Thyroid gland (tissue), 4 donors: ENCODE results near the gene KIF1C. TPM values are rescaled to one million over a fixed set of nuclear protein-coding genes. Genes with fewer than 3 reads are reported as not detected.

Experiments
- DNase-seq, 2 donors: peaks; one replicate each; pipeline ENCODE4 v3.0.0-alpha.2; 2019
- H3K27ac ChIP-seq, 3 donors: fragments of 200-600 bp; sonication (generic); 1 replicate in 2 of 3; 2 replicates in 1 of 3; pipeline ENCODE4 v1.5.1; 2016 to 2019; ENCODE audit warnings: mild to moderate bottlenecking in 1 of 3, moderate library complexity in 1 of 3
- H3K27me3 ChIP-seq: fragments of 200-600 bp; sonication (generic); one replicate; pipeline ENCODE4 v1.5.1; 2019
- H3K36me3 ChIP-seq, 2 donors: fragments of 200-600 bp; sonication (generic); one replicate each; pipeline ENCODE4 v1.5.1; 2016 to 2019
- H3K4me1 ChIP-seq, 2 donors: fragments of 200-600 bp; sonication (generic); one replicate each; pipeline ENCODE4 v1.5.1; 2017 to 2019
- H3K4me3 ChIP-seq, 3 donors: fragments of 200-600 bp; sonication (generic); replicated peaks in 1 of 3; 1 replicate in 2 of 3; 2 replicates in 1 of 3; pipeline ENCODE4 v1.5.1; 2016; ENCODE audit warnings: mild to moderate bottlenecking in 1 of 3
- H3K9me3 ChIP-seq: fragments of 200-600 bp; sonication (generic); one replicate; pipeline ENCODE4 v1.5.1; 2017
- CTCF ChIP-seq, 6 experiments: fragments of 200-600 bp in 3 of 6; fragments of 450-650 bp in 3 of 6; sonication (generic) in 3 of 6; IDR thresholded peaks; one replicate each; pipeline ENCODE4 v1.5.1; 2016 to 2019; ENCODE audit warnings: antibody characterized with exemption in 6 of 6, mild to moderate bottlenecking in 2 of 6, inconsistent platforms in 1 of 6, moderate library complexity in 1 of 6
- POLR2A ChIP-seq, 2 donors: fragments of 450-650 bp; IDR thresholded peaks; one replicate each; pipeline ENCODE4 v1.6.1; 2017; ENCODE audit warnings: antibody characterized with exemption in 2 of 2, mild to moderate bottlenecking in 2 of 2, moderate library complexity in 1 of 2
- WGBS, 2 donors: methylation state at CpG; one replicate each; pipeline ENCODE4 v1.1.5; 2017; 5-methylcytosine and 5-hydroxymethylcytosine counted together
- intact Hi-C: fragments of 100-400 bp; cut with DNase I; formaldehyde crosslinking; loops from one replicate; pipeline ENCODE4 v1.15.1; 2023
- total RNA-seq, 4 donors: library from RNA; depleted of rRNA; stranded (reverse); fragments of >200 nt; gene quantifications; one replicate each; pipeline ENCODE4 v1.2.3, GENCODE V29; 2016

Gene KIF1C
- total RNA-seq, 4 donors from 2014 or later, result 67.3 to 134 (median 86.9) TPM

- intact Hi-C loops, result no loop called here
- H3K9me3 ChIP-seq, result no peaks in the 10 kb centered on the region
- H3K36me3 ChIP-seq, result no peaks in the 10 kb centered on the region
- no peak overlapping the region for H3K27ac ChIP-seq
- TF ChIP-seq CTCF (IDR thresholded peaks at IDR 0.05), result no peak
- no peak for DNase-seq
- H3K4me3 ChIP-seq, result no peak overlapping the region
- H3K27me3 ChIP-seq, result no peaks in the 10 kb centered on the region
- WGBS, 2 donors, result 83 to 86% methylated on average over 14 to 15 of the region's 15 CpGs
- H3K4me1 ChIP-seq, result no peaks in the 10 kb centered on the region
These were observed 44.6 kb downstream of the KIF1C start for GRCh38 chr17:5042157-5043022.

- 93 to 97% methylated on average over 1 of the region's 1 CpG for WGBS, 2 donors
- H3K27me3 ChIP-seq, result no peaks in the 10 kb centered on the region
- H3K9me3 ChIP-seq, result no peaks in the 10 kb centered on the region
- intact Hi-C loops, result no loop called here
- H3K4me1 ChIP-seq, result no peaks in the 10 kb centered on the region
- TF ChIP-seq POLR2A (IDR thresholded peaks at IDR 0.05) (no peak), CTCF (IDR thresholded peaks at IDR 0.05) (no peak)
- H3K27ac ChIP-seq, result no peak overlapping the region
- no peaks in the 10 kb centered on the region for H3K36me3 ChIP-seq
- H3K4me3 ChIP-seq, result no peak overlapping the region
- no peak for DNase-seq
These were observed 45.8 kb downstream of the KIF1C start for GRCh38 chr17:5043524-5043923.

GRCh38 chr17:5044630-5045029 lies 46.9 kb downstream of the KIF1C start:
- Histone ChIP-seq H3K27me3 (no peaks in the 10 kb centered on the region), H3K9me3 (no peaks in the 10 kb centered on the region), H3K36me3 (no peaks in the 10 kb centered on the region), H3K4me3 (no peak overlapping the region), H3K27ac (no peak overlapping the region), H3K4me1 (no peaks in the 10 kb centered on the region)
- intact Hi-C loops, result no loop called here
- no peak for TF ChIP-seq CTCF (IDR thresholded peaks at IDR 0.05)
- TF ChIP-seq POLR2A (IDR thresholded peaks at IDR 0.05), result no peak
- 81 to 92% methylated on average over 5 of the region's 5 CpGs for WGBS, 2 donors
- DNase-seq, result no peak

- intact Hi-C loops, result no loop called here
- Histone ChIP-seq H3K27me3 (no peaks in the 10 kb centered on the region), H3K4me3 (no peak overlapping the region), H3K9me3 (no peaks in the 10 kb centered on the region), H3K4me1 (no peaks in the 10 kb centered on the region), H3K36me3 (no peaks in the 10 kb centered on the region), H3K27ac (no peak overlapping the region)
- DNase-seq, result no peak
- TF ChIP-seq POLR2A (IDR thresholded peaks at IDR 0.05) (no peak), CTCF (IDR thresholded peaks at IDR 0.05) (no peak)
- 85 to 93% methylated on average over 6 of the region's 6 CpGs for WGBS, 2 donors
These were observed 47.7 kb downstream of the KIF1C start for GRCh38 chr17:5045496-5045895.

GRCh38 chr17:5047446-5047845 lies 49.7 kb downstream of the KIF1C start:
- TF ChIP-seq CTCF (IDR thresholded peaks at IDR 0.05) (no peak), POLR2A (IDR thresholded peaks at IDR 0.05) (no peak)
- DNase-seq, result no peak
- intact Hi-C loops, result no loop called here
- Histone ChIP-seq H3K4me1 (no peaks in the 10 kb centered on the region), H3K4me3 (no peak overlapping the region), H3K36me3 (no peaks in the 10 kb centered on the region), H3K9me3 (no peaks in the 10 kb centered on the region), H3K27me3 (no peaks in the 10 kb centered on the region), H3K27ac (no peak overlapping the region)
- WGBS, 2 donors, result 57 to 73% methylated on average over 2 of the region's 2 CpGs
